ENCODE results near the gene NECTIN3. TPM values are rescaled to one million over a fixed set of nuclear protein-coding genes. Genes with fewer than 3 reads are reported as not detected.

Gene NECTIN3
- total RNA-seq, 1 donor from 2014 or later: 157 TPM

GRCh38 chr3:111194048-111194447 lies 122.4 kb downstream of the NECTIN3 start:
- FAIRE-seq (no peak), DNase-seq (ENCODE audit: low spot score in 2 of 2) (no peak)

- FAIRE-seq: no peak
- no peak for DNase-seq (ENCODE audit: low spot score in 2 of 2)
Observed at GRCh38 chr3:111197485-111197884, 125.9 kb downstream of the NECTIN3 start.

- FAIRE-seq (no peak), DNase-seq (ENCODE audit: low spot score in 2 of 2) (no peak)
Observed at GRCh38 chr3:111200027-111200426, 128.4 kb downstream of the NECTIN3 start.

GRCh38 chr3:111210003-111210711 lies 138.5 kb downstream of the NECTIN3 start:
- no peak for DNase-seq (ENCODE audit: low spot score in 2 of 2)
- FAIRE-seq: no peak

- FAIRE-seq (no peak), DNase-seq (ENCODE audit: low spot score in 2 of 2) (no peak)
Observed at GRCh38 chr3:111210866-111211564, 139.4 kb downstream of the NECTIN3 start.

GRCh38 chr3:111212511-111212910 lies 140.9 kb downstream of the NECTIN3 start:
- FAIRE-seq (no peak), DNase-seq (ENCODE audit: low spot score in 2 of 2) (no peak)

GRCh38 chr3:111215481-111215880 lies 143.9 kb downstream of the NECTIN3 start:
- FAIRE-seq: no peak
- DNase-seq (ENCODE audit: low spot score in 2 of 2): no peak

GRCh38 chr3:111218615-111219014 lies 147.0 kb downstream of the NECTIN3 start:
- FAIRE-seq (no peak), DNase-seq (ENCODE audit: low spot score in 2 of 2) (no peak)

GRCh38 chr3:111227216-111227615 lies 155.6 kb downstream of the NECTIN3 start:
- FAIRE-seq (no peak), DNase-seq (ENCODE audit: low spot score in 2 of 2) (no peak)

- DNase-seq (ENCODE audit: low spot score in 2 of 2): no peak
- FAIRE-seq: no peak
Observed at GRCh38 chr3:111229301-111229700, 157.7 kb downstream of the NECTIN3 start.

GRCh38 chr3:111236836-111237713 lies 165.5 kb downstream of the NECTIN3 start:
- DNase-seq (ENCODE audit: low spot score in 2 of 2) (no peak), FAIRE-seq (no peak)

GRCh38 chr3:111237946-111238345 lies 166.3 kb downstream of the NECTIN3 start:
- DNase-seq (ENCODE audit: low spot score in 2 of 2): no peak
- FAIRE-seq: no peak

GRCh38 chr3:111238885-111239284 lies 167.3 kb downstream of the NECTIN3 start:
- no peak for DNase-seq (ENCODE audit: low spot score in 2 of 2)
- no peak for FAIRE-seq

- DNase-seq (ENCODE audit: low spot score in 2 of 2) (no peak), FAIRE-seq (no peak)
Observed at GRCh38 chr3:111241960-111242359, 170.3 kb downstream of the NECTIN3 start.

All from frontal cortex (tissue), 4 donors.